ENCODE measurements around the gene ARF6.
A peak's percentile ranks its signal among the peaks of the same experiment; 100 is the strongest.

ARF6 gene

GRCh38 chr14:49939884-49940510, 47.1 kb downstream of the ARF6 start:
- DNase-seq (ENCODE audit: low read depth in 1 of 2, low spot score in 1 of 2) = no peak

GRCh38 chr14:49940808-49941421, 48.0 kb downstream of the ARF6 start:
- peak in 1 of 2 donors; percentile 17 for DNase-seq (ENCODE audit: low read depth in 1 of 2, low spot score in 1 of 2)

GRCh38 chr14:49942090-49942489, 49.2 kb downstream of the ARF6 start:
- DNase-seq (ENCODE audit: low read depth in 1 of 2, low spot score in 1 of 2) = no peak

- no peak for DNase-seq (ENCODE audit: low read depth in 1 of 2, low spot score in 1 of 2)
Measured at GRCh38 chr14:49944501-49944900, 51.6 kb downstream of the ARF6 start.

- no peak for DNase-seq (ENCODE audit: low read depth in 1 of 2, low spot score in 1 of 2)
Measured at GRCh38 chr14:49945448-49946319, 52.8 kb downstream of the ARF6 start.

All from activated CD4-positive, alpha-beta T cell treated with anti-CD3 and anti-CD28 coated beads, Interleukin-2, amount 50 U/mL, for 24 hours (primary cell).